Gastroesophageal sphincter (tissue), 4 donors: ENCODE results near the gene SPPL2A. TPM values are rescaled to one million over a fixed set of nuclear protein-coding genes. Genes with fewer than 3 reads are reported as not detected.

Source experiments
- ATAC-seq: fragments of 150-250 bp; one replicate; pipeline ENCODE4 v1.9.1; 2016; ENCODE audit warnings: mild to moderate bottlenecking, moderate library complexity
- H3K27ac ChIP-seq, 4 donors: fragments of 200-600 bp; sonication (generic) in 3 of 4; 1 replicate in 3 of 4; 2 replicates in 1 of 4; pipeline ENCODE4 v1.5.1; 2016 to 2019
- H3K27me3 ChIP-seq: fragments of 200-600 bp; sonication (generic); one replicate; pipeline ENCODE4 v1.5.1; 2019
- H3K36me3 ChIP-seq, 2 donors: fragments of 200-600 bp; sonication (generic); one replicate each; pipeline ENCODE4 v1.5.1; 2019; ENCODE audit warnings: control low read depth in 1 of 2
- H3K4me1 ChIP-seq, 3 donors: fragments of 200-600 bp; sonication (generic); 1 replicate in 2 of 3; 2 replicates in 1 of 3; pipeline ENCODE4 v1.5.1; 2016 to 2019; ENCODE audit warnings: control low read depth in 2 of 3
- H3K4me3 ChIP-seq, 2 donors: fragments of 200-600 bp; sonication (generic); one replicate each; pipeline ENCODE4 v1.5.1; 2019; ENCODE audit warnings: mild to moderate bottlenecking in 1 of 2, moderate library complexity in 1 of 2
- H3K9me3 ChIP-seq, 3 donors: fragments of 200-600 bp; sonication (generic); one replicate each; pipeline ENCODE4 v1.5.1; 2017 to 2019; ENCODE audit warnings: control low read depth in 2 of 3
- CTCF ChIP-seq, 4 experiments: fragments of 200-600 bp in 2 of 4; fragments of 450-650 bp in 2 of 4; sonication (generic) in 1 of 4; IDR thresholded peaks; one replicate each; pipeline ENCODE4 v1.5.1; 2017 to 2019; ENCODE audit warnings: antibody characterized with exemption in 4 of 4, mild to moderate bottlenecking in 2 of 4, moderate library complexity in 2 of 4
- EP300 ChIP-seq: sonication (generic); formaldehyde crosslinking; IDR thresholded peaks from one replicate; pipeline ENCODE4 v1.6.1; 2017; ENCODE audit warnings: antibody characterized with exemption, mild to moderate bottlenecking
- POLR2A ChIP-seq, 2 donors: fragments of 450-650 bp; IDR thresholded peaks; one replicate each; pipeline ENCODE4 v1.6.1; 2017; ENCODE audit warnings: antibody characterized with exemption in 2 of 2, mild to moderate bottlenecking in 2 of 2, moderate library complexity in 1 of 2
- POLR2AphosphoS5 ChIP-seq: sonication (generic); formaldehyde crosslinking; IDR thresholded peaks from one replicate; pipeline ENCODE4 v1.6.1; 2017; ENCODE audit warnings: antibody characterized with exemption
- WGBS, 2 donors: methylation state at CpG; one replicate each; pipeline ENCODE4 v1.1.5; 2018; ENCODE audit warnings: low coverage in 1 of 2; 5-methylcytosine and 5-hydroxymethylcytosine counted together
- total RNA-seq, 4 donors: library from RNA; depleted of rRNA; stranded (reverse); fragments of >200 nt; gene quantifications; one replicate each; pipeline ENCODE4 v1.1.0, GENCODE V29; 2016

The SPPL2A gene
- total RNA-seq, 4 donors from 2014 or later, result 114 to 236 (median 140) TPM

- WGBS, 2 donors, result 77 to 91% methylated on average over 3 of the region's 3 CpGs
- Histone ChIP-seq H3K4me3 (no peak overlapping the region), H3K27me3 (no peaks in the 10 kb centered on the region), H3K27ac (no peak overlapping the region), H3K4me1 (no peaks in the 10 kb centered on the region), H3K36me3 (peaks cover 0 to 92% of the 10 kb centered on the region in 2 donors), H3K9me3 (no peaks in the 10 kb centered on the region)
- no peak for ATAC-seq
- no peak for TF ChIP-seq EP300
- TF ChIP-seq CTCF (IDR thresholded peaks at IDR 0.05), result no peak
- no peak for TF ChIP-seq POLR2A (IDR thresholded peaks at IDR 0.05)
- TF ChIP-seq POLR2AphosphoS5, result no peak
Observed at GRCh38 chr15:50740955-50741354, 24.6 kb downstream of the SPPL2A start.

- no peak for ATAC-seq
- WGBS, 2 donors, result 83 to 90% methylated on average over 7 of the region's 8 CpGs
- H3K27ac ChIP-seq, result no peak overlapping the region
- TF ChIP-seq CTCF (IDR thresholded peaks at IDR 0.05), result no peak
- no peak for TF ChIP-seq EP300
- TF ChIP-seq POLR2A (IDR thresholded peaks at IDR 0.05), result no peak
- TF ChIP-seq POLR2AphosphoS5, result no peak
- H3K4me3 ChIP-seq, result no peak overlapping the region
- no peaks in the 10 kb centered on the region for H3K4me1 ChIP-seq
- H3K27me3 ChIP-seq, result no peaks in the 10 kb centered on the region
- peaks cover 0 to 96% of the 10 kb centered on the region in 2 donors for H3K36me3 ChIP-seq
- H3K9me3 ChIP-seq, result no peaks in the 10 kb centered on the region
Observed at GRCh38 chr15:50736823-50737222, 28.7 kb downstream of the SPPL2A start.

- H3K4me3 ChIP-seq, result no peak overlapping the region
- no peak overlapping the region for H3K27ac ChIP-seq
- H3K27me3 ChIP-seq, result no peaks in the 10 kb centered on the region
- no peaks in the 10 kb centered on the region for H3K4me1 ChIP-seq
- TF ChIP-seq POLR2AphosphoS5 (no peak), CTCF (IDR thresholded peaks at IDR 0.05) (no peak), POLR2A (IDR thresholded peaks at IDR 0.05) (no peak), EP300 (no peak)
- no peaks in the 10 kb centered on the region for H3K9me3 ChIP-seq
- no peak for ATAC-seq
- peaks cover 0 to 97% of the 10 kb centered on the region in 2 donors for H3K36me3 ChIP-seq
- 85 to 88% methylated on average over 4 of the region's 4 CpGs for WGBS, 2 donors
Observed at GRCh38 chr15:50735156-50735555, 30.4 kb downstream of the SPPL2A start.

- WGBS, 2 donors, result 70 to 83% methylated on average over 1 of the region's 1 CpG
- H3K27ac ChIP-seq, result no peak overlapping the region
- TF ChIP-seq EP300 (no peak), CTCF (IDR thresholded peaks at IDR 0.05) (no peak), POLR2A (IDR thresholded peaks at IDR 0.05) (no peak), POLR2AphosphoS5 (no peak)
- no peaks in the 10 kb centered on the region for H3K27me3 ChIP-seq
- no peaks in the 10 kb centered on the region for H3K4me1 ChIP-seq
- no peaks in the 10 kb centered on the region for H3K9me3 ChIP-seq
- H3K36me3 ChIP-seq, result peaks cover 0 to 97% of the 10 kb centered on the region in 2 donors
- no peak for ATAC-seq
- H3K4me3 ChIP-seq, result no peak overlapping the region
Observed at GRCh38 chr15:50726315-50726714, 39.2 kb downstream of the SPPL2A start.

- no peak for ATAC-seq
- Histone ChIP-seq H3K27me3 (no peaks in the 10 kb centered on the region), H3K27ac (no peak overlapping the region)
Observed at GRCh38 chr15:50718700-50719125, 46.8 kb downstream of the SPPL2A start.

More at GRCh38 chr15:50718700-50719125, 46.8 kb downstream of the SPPL2A start:
- H3K9me3 ChIP-seq, result no peaks in the 10 kb centered on the region
- H3K4me3 ChIP-seq, result no peak overlapping the region
- no peak for TF ChIP-seq CTCF (IDR thresholded peaks at IDR 0.05)
- no peak for TF ChIP-seq POLR2AphosphoS5
- no peak for TF ChIP-seq EP300
- TF ChIP-seq POLR2A (IDR thresholded peaks at IDR 0.05), result no peak
- H3K4me1 ChIP-seq, result no peaks in the 10 kb centered on the region
- 80 to 90% methylated on average over 1 of the region's 1 CpG for WGBS, 2 donors
- peaks cover 2 to 89% of the 10 kb centered on the region in 2 donors for H3K36me3 ChIP-seq
